ENCODE data around the gene JAKMIP2.

GRCh38 chr5:147694772-147695171 is 87.8 kb downstream of the JAKMIP2 start:
- TF ChIP-seq REST (IDR thresholded peaks at IDR 0.05; ENCODE audit: low read depth) (no peak), MAX (IDR thresholded peaks at IDR 0.05) (no peak)

All from HCT116 (cell line).